ENCODE measurements around the gene TMEM19.
"Not testable (repeated sequence)": the region's sequence is repeated elsewhere in the genome, so short reads cannot be mapped to it uniquely, and the experiment has no call there.

The TMEM19 gene

DNA sequence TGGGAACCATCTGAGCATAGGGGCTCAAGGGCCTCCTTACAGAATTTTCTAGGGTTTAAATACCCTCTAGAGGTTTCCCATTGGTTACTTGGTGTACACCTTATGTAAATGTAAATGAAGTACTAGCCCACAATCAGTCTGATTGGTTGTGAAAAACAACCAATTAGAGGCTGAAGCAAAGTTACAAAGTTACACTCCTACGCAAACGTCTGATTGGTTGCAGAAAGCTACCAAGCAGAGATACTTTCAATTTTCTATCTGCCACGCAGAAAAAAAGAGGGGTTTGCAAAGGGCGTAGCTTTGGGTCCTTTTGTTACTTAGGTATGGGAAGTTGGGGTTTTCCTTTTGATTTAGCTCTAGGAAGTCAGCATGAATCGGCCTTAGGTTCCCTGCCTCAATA is 1.8 kb upstream of the TMEM19 start:
- TF ChIP-seq, protein P1, sequence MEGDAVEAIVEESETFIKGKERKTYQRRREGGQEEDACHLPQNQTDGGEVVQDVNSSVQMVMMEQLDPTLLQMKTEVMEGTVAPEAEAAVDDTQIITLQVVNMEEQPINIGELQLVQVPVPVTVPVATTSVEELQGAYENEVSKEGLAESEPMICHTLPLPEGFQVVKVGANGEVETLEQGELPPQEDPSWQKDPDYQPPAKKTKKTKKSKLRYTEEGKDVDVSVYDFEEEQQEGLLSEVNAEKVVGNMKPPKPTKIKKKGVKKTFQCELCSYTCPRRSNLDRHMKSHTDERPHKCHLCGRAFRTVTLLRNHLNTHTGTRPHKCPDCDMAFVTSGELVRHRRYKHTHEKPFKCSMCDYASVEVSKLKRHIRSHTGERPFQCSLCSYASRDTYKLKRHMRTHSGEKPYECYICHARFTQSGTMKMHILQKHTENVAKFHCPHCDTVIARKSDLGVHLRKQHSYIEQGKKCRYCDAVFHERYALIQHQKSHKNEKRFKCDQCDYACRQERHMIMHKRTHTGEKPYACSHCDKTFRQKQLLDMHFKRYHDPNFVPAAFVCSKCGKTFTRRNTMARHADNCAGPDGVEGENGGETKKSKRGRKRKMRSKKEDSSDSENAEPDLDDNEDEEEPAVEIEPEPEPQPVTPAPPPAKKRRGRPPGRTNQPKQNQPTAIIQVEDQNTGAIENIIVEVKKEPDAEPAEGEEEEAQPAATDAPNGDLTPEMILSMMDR (IDR thresholded peaks at IDR 0.05), result no peak
- no peak overlapping the region for H3K4me3 ChIP-seq (ENCODE audit: low read depth in 1 of 2, low read length in 1 of 2)
- H3K36me3 ChIP-seq, result no peaks in the 10 kb centered on the region
- H3K27ac ChIP-seq, result no peak overlapping the region
- H3K9me3 ChIP-seq, result no peaks in the 10 kb centered on the region
- no peaks in the 10 kb centered on the region for H3K27me3 ChIP-seq
- H3K4me1 ChIP-seq (ENCODE audit: control insufficient read depth in 1 of 2, insufficient read depth in 1 of 2, low read depth in 1 of 2, low read length in 1 of 2), result peaks cover 12 to 13% of the 10 kb centered on the region in 2 experiments

DNA sequence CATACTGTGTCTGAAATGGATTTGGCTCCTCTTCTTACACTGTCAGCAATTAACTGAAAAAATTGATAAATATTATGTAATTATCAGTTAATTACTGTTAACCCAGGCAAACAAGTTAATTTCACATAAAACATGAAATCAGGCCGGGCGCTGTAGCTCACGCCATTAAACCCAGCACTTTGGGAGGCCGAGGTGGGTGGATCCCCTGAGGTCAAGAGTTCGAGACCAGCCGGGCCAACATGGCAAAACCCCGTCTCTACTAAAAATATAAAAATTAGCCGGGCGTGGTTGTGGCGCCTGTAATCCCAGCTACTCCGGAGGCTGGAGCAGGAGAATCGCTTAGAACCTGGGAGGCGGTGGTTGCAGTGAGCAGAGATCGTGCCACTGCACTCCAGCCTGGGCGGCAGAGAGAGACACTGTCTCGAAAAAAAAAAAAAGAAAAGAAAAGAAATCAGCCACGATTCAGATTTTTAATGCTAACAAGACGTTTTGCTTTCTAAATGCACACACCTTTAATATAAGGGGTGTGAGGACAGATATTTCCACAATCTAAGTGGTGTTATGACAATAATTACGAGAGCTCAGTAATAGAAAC is 473 bp upstream of the TMEM19 start:
- Histone ChIP-seq H3K27ac (peak overlapping the region; percentile 80), H3K27me3 (no peaks in the 10 kb centered on the region), H3K36me3 (no peaks in the 10 kb centered on the region), H3K4me3 (ENCODE audit: low read depth in 1 of 2, low read length in 1 of 2) (peak overlapping the region; percentile 80 to 88), H3K9me3 (no peaks in the 10 kb centered on the region), H3K4me1 (ENCODE audit: control insufficient read depth in 1 of 2, insufficient read depth in 1 of 2, low read depth in 1 of 2, low read length in 1 of 2) (peaks cover 12 to 13% of the 10 kb centered on the region in 2 experiments)
- TF ChIP-seq, protein P1 (IDR thresholded peaks at IDR 0.05), result no peak

DNA sequence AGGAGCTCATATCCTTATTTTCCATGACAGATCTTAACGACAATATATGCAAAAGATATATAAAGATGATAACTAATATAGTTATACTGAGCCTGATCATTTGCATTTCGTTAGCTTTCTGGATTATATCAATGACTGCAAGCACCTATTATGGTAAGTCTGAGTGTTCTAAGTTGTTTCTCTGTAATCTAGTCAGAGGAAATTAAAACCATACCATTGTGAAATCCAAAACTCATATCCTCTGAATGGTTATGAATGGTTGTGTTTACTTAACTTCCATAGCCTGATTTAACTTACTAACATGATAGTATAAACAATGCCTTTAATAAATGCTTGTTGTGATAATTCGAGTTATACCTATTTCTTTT is 760 bp downstream of the TMEM19 start:
- peak overlapping the region; percentile 80 for H3K27ac ChIP-seq
- no peaks in the 10 kb centered on the region for H3K36me3 ChIP-seq
- H3K4me1 ChIP-seq (ENCODE audit: control insufficient read depth in 1 of 2, insufficient read depth in 1 of 2, low read depth in 1 of 2, low read length in 1 of 2), result peaks cover 12 to 13% of the 10 kb centered on the region in 2 experiments
- H3K27me3 ChIP-seq, result no peaks in the 10 kb centered on the region
- peak overlapping the region; percentile 80 to 88 for H3K4me3 ChIP-seq (ENCODE audit: low read depth in 1 of 2, low read length in 1 of 2)
- no peaks in the 10 kb centered on the region for H3K9me3 ChIP-seq
- TF ChIP-seq, protein P1 (IDR thresholded peaks at IDR 0.05), result no peak

DNA sequence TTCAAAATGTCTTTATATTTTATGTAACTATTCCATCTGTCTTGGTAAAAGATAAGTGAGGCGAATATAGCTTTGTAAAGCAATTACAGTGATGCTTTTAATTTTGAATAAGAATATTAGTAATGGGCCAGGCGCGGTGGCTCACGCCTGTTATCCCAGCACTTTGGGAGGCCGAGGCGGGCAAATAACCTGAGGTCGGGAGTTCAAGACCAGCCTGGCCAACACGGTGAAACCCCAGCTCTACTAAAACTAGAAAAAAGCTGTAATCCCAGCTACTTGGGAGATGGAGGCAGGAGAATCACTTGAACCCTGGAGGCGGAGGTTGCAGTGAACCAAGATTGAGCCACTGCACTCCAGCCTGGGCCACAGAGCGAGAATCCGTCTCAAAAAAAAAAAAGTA is 1.3 kb downstream of the TMEM19 start:
- not testable (repeated sequence) for H3K9me3 ChIP-seq, H3K27me3 ChIP-seq, H3K27ac ChIP-seq, H3K36me3 ChIP-seq
- H3K4me3 ChIP-seq (ENCODE audit: low read depth in 1 of 2, low read length in 1 of 2), result peak overlapping the region in 1 of 2 experiments; percentile 80
- peaks cover 12 to 13% of the 10 kb centered on the region in 2 experiments for H3K4me1 ChIP-seq (ENCODE audit: control insufficient read depth in 1 of 2, insufficient read depth in 1 of 2, low read depth in 1 of 2, low read length in 1 of 2)

DNA sequence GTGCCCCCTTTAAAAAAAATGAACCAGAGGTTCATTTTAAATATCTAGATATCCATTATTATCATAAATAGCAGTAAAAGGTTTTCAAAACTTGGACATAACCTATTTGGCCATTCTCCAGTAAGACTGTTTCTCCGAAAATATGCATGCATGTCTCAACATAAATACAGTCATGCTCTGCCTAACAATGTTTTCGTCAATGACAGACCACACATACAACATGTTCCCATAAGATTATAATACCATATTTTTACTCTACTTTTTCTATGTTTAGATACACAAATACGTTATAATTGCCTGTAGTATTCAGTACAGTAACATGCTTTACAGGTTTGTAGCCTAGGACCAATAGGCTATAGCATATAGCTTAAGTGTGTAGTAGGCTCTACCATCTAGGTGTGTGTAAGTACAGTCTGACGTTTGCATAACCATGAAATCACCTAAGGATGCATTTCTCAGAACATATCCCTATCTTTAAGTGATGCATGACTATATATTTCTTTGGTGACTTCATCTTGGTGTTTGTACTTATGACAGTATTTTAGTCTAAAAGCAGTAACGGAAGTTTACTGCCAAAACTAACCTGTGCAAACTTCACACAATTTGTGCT is 3.2 kb downstream of the TMEM19 start:
- no peak overlapping the region for H3K4me3 ChIP-seq (ENCODE audit: low read depth in 1 of 2, low read length in 1 of 2)

More for the DNA sequence above, 3.2 kb downstream of the TMEM19 start:
- Histone ChIP-seq H3K4me1 (ENCODE audit: control insufficient read depth in 1 of 2, insufficient read depth in 1 of 2, low read depth in 1 of 2, low read length in 1 of 2) (peaks cover 12 to 13% of the 10 kb centered on the region in 2 experiments), H3K36me3 (no peaks in the 10 kb centered on the region), H3K9me3 (no peaks in the 10 kb centered on the region), H3K27me3 (no peaks in the 10 kb centered on the region), H3K27ac (no peak overlapping the region)
- TF ChIP-seq, protein P1 (IDR thresholded peaks at IDR 0.05), result no peak
